OCI-LY3 (cell line): Measurements from ENCODE around the gene ACO1.

Experiments
- H2AFZ ChIP-seq: fragments of 200-600, 300-600 bp; shearing (Covaris generic); 2 replicates; pipeline ENCODE4 v1.6.0; 2014; ENCODE audit warnings: antibody characterized with exemption, low read depth, low read length
- H3K27ac ChIP-seq: fragments of 200-600, 300-600 bp; sonication (generic); 2 replicates; pipeline ENCODE4 v1.5.1; 2014; ENCODE audit warnings: mild to moderate bottlenecking, low read length, moderate library complexity, mixed read lengths
- H3K27me3 ChIP-seq: fragments of 200-600, 300-600 bp; sonication (generic); 2 replicates; pipeline ENCODE4 v1.6.1; 2014; ENCODE audit warnings: low read depth, low read length, mixed read lengths
- H3K36me3 ChIP-seq: fragments of 200-600, 300-600 bp; sonication (generic); replicated peaks from 2 replicates; pipeline ENCODE3; 2014; ENCODE audit warnings: low read depth, low read length, mixed read lengths
- H3K4me1 ChIP-seq: fragments of 300-600, 200-600 bp; sonication (generic); 2 replicates; pipeline ENCODE4 v1.6.1; 2014; ENCODE audit warnings: low read length, mixed read lengths
- H3K4me2 ChIP-seq: fragments of 200-600, 300-600 bp; sonication (generic); 2 replicates; pipeline ENCODE4 v1.6.1; 2014; ENCODE audit warnings: low read length, mixed read lengths
- H3K4me3 ChIP-seq: fragments of 300-600, 200-600 bp; sonication (generic); 2 replicates; pipeline ENCODE4 v1.5.1; 2014; ENCODE audit warnings: antibody characterized with exemption, mild to moderate bottlenecking, low read length, moderate library complexity
- H3K79me2 ChIP-seq: fragments of 300-600, 200-600 bp; shearing (Covaris generic); 2 replicates; pipeline ENCODE4 v1.6.1; 2014; ENCODE audit warnings: mild to moderate bottlenecking, low read length, mixed read lengths
- H3K9ac ChIP-seq: fragments of 300-600, 200-600 bp; shearing (Covaris generic); 2 replicates; pipeline ENCODE4 v1.6.0; 2014; ENCODE audit warnings: mild to moderate bottlenecking, low read length, moderate library complexity
- H3K9me3 ChIP-seq: fragments of 200-600, 300-600 bp; shearing (Covaris generic); 2 replicates; pipeline ENCODE4 v1.6.1; 2014; ENCODE audit warnings: low read length, mixed read lengths; ENCODE audit not compliant: insufficient read depth
- H4K20me1 ChIP-seq: fragments of 200-600, 300-600 bp; sonication (generic); 2 replicates; pipeline ENCODE4 v1.6.1; 2016; ENCODE audit warnings: low read length, mixed read lengths; ENCODE audit not compliant: insufficient read depth
- CTCF ChIP-seq: fragments of 200-600, 300-600 bp; sonication (generic); IDR thresholded peaks from 2 replicates; pipeline ENCODE4 v1.5.1; 2014; ENCODE audit warnings: antibody characterized with exemption, low read length, low read depth
- EZH2phosphoT487 ChIP-seq: fragments of 200-600 bp; shearing (Covaris generic); IDR thresholded peaks from 2 replicates; pipeline ENCODE4 v1.6.1; 2018; ENCODE audit warnings: antibody characterized with exemption, mixed run types, low read depth

Gene ACO1

DNA sequence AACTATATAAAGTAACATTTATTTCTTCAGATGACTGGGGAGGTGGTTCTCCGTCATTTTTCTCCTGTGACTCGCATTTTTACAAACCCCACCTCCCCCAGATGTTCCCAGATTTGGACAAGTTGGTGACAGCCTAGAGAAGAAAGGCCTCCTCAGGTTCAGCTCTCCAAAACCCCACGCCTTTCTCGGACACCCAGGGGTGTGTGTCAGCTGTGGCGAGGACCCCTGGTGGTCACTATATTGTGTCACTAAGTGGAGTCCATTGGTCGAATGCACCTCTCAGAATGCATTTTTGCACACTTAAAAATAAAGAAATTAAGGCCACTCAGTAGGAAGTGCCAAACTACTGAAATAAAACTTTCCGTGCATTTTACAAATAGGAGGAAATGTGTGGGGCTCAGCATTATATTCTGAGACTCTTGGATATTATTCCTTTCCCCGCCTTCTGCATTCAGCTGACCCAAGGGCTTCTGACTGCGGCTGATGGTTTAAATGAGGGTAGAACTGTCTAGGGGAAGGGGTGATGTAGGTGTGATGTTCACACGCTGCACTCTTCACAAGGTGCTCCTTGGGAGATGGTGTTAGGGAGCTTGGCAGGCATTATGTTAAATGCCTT lies 47.6 kb downstream of the ACO1 start:
- Histone ChIP-seq H4K20me1 (no peaks in the 10 kb centered on the region), H3K27me3 (no peaks in the 10 kb centered on the region), H3K36me3 (peaks cover 6% of the 10 kb centered on the region), H2AFZ (no peak overlapping the region), H3K9me3 (no peaks in the 10 kb centered on the region), H3K4me2 (no peak overlapping the region), H3K9ac (no peak overlapping the region), H3K4me3 (no peak overlapping the region), H3K27ac (no peak overlapping the region), H3K79me2 (no peaks in the 10 kb centered on the region), H3K4me1 (no peaks in the 10 kb centered on the region)
- TF ChIP-seq CTCF (peak; percentile 42; the same call in 1 of the 2 replicates), EZH2phosphoT487 (no peak)

DNA sequence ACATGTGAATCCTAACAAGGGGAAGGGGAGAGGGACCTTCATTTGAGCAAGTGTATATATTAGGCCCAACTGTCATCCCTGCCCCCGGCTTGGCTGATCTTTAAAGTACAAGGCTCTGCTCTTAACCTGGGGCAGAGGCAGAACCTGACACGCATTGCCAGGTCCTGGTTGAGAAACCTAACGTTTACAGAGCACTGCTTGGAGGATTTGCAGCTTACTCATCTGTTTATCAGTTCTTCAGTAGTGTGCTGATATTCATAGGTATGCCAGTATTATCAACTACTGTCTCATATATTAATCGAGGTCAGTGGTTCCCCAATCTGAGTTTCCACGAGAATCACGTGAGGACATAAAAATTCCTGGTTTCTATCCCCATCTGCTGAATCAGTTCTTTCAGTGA lies 50.4 kb downstream of the ACO1 start:
- H2AFZ ChIP-seq: no peak overlapping the region
- no peaks in the 10 kb centered on the region for H3K9me3 ChIP-seq
- H3K79me2 ChIP-seq: no peaks in the 10 kb centered on the region
- TF ChIP-seq CTCF: no peak
- no peak for TF ChIP-seq EZH2phosphoT487
- H3K4me1 ChIP-seq: no peaks in the 10 kb centered on the region
- no peaks in the 10 kb centered on the region for H4K20me1 ChIP-seq
- no peak overlapping the region for H3K27ac ChIP-seq
- H3K4me3 ChIP-seq: no peak overlapping the region
- no peak overlapping the region for H3K9ac ChIP-seq
- peaks cover 6% of the 10 kb centered on the region for H3K36me3 ChIP-seq
- H3K4me2 ChIP-seq: no peak overlapping the region
- H3K27me3 ChIP-seq: no peaks in the 10 kb centered on the region

GRCh38 chr9:32441678-32442077 lies 57.2 kb downstream of the ACO1 start:
- H3K9me3 ChIP-seq: no peaks in the 10 kb centered on the region
- H3K4me2 ChIP-seq: no peak overlapping the region
- no peak overlapping the region for H3K27ac ChIP-seq
- no peak overlapping the region for H2AFZ ChIP-seq
- no peaks in the 10 kb centered on the region for H3K27me3 ChIP-seq
- H3K79me2 ChIP-seq: no peaks in the 10 kb centered on the region
- no peak overlapping the region for H3K9ac ChIP-seq
- TF ChIP-seq CTCF (no peak), EZH2phosphoT487 (no peak)
- no peaks in the 10 kb centered on the region for H3K36me3 ChIP-seq
- no peak overlapping the region for H3K4me3 ChIP-seq
- no peaks in the 10 kb centered on the region for H3K4me1 ChIP-seq
- H4K20me1 ChIP-seq: no peaks in the 10 kb centered on the region

DNA sequence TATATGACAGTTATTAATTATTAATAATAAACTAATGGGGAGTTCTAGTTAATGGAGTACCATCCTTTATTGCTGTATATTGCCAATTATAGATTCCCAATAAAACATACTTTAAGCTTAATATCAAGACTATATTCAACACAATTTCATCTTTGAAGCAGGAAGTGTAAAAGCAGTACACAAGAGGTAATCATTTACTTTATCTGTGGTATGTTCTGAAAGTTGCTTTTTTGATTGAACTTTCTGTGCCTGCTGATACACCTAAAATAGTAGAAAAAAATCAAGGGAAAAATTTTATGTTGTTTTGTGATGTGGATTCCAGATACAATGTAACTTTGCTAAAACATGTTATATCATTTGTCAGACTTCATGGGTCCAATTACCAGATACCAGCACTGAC lies 58.0 kb downstream of the ACO1 start:
- Histone ChIP-seq H3K4me1 (no peaks in the 10 kb centered on the region), H3K4me3 (no peak overlapping the region), H2AFZ (no peak overlapping the region), H3K4me2 (no peak overlapping the region), H4K20me1 (no peaks in the 10 kb centered on the region), H3K9ac (no peak overlapping the region), H3K27ac (no peak overlapping the region), H3K27me3 (no peaks in the 10 kb centered on the region), H3K36me3 (no peaks in the 10 kb centered on the region), H3K9me3 (no peaks in the 10 kb centered on the region), H3K79me2 (no peaks in the 10 kb centered on the region)
- no peak for TF ChIP-seq EZH2phosphoT487
- no peak for TF ChIP-seq CTCF
